Gastroesophageal sphincter (tissue), 4 donors: Measurements from ENCODE around the gene RNF11. TPM values are rescaled to one million over a fixed set of nuclear protein-coding genes. Genes with fewer than 3 reads are reported as not detected.

Source experiments
- ATAC-seq: fragments of 150-250 bp; one replicate; pipeline ENCODE4 v1.9.1; 2016; ENCODE audit warnings: mild to moderate bottlenecking, moderate library complexity
- H3K27ac ChIP-seq, 4 donors: fragments of 200-600 bp; sonication (generic) in 3 of 4; 1 replicate in 3 of 4; 2 replicates in 1 of 4; pipeline ENCODE4 v1.5.1; 2016 to 2019
- H3K27me3 ChIP-seq: fragments of 200-600 bp; sonication (generic); one replicate; pipeline ENCODE4 v1.5.1; 2019
- H3K36me3 ChIP-seq, 2 donors: fragments of 200-600 bp; sonication (generic); one replicate each; pipeline ENCODE4 v1.5.1; 2019; ENCODE audit warnings: control low read depth in 1 of 2
- H3K4me1 ChIP-seq, 3 donors: fragments of 200-600 bp; sonication (generic); 1 replicate in 2 of 3; 2 replicates in 1 of 3; pipeline ENCODE4 v1.5.1; 2016 to 2019; ENCODE audit warnings: control low read depth in 2 of 3
- H3K4me3 ChIP-seq, 2 donors: fragments of 200-600 bp; sonication (generic); one replicate each; pipeline ENCODE4 v1.5.1; 2019; ENCODE audit warnings: mild to moderate bottlenecking in 1 of 2, moderate library complexity in 1 of 2
- H3K9me3 ChIP-seq, 3 donors: fragments of 200-600 bp; sonication (generic); one replicate each; pipeline ENCODE4 v1.5.1; 2017 to 2019; ENCODE audit warnings: control low read depth in 2 of 3
- CTCF ChIP-seq, 4 experiments: fragments of 200-600 bp in 2 of 4; fragments of 450-650 bp in 2 of 4; sonication (generic) in 1 of 4; IDR thresholded peaks; one replicate each; pipeline ENCODE4 v1.5.1; 2017 to 2019; ENCODE audit warnings: antibody characterized with exemption in 4 of 4, mild to moderate bottlenecking in 2 of 4, moderate library complexity in 2 of 4
- EP300 ChIP-seq: sonication (generic); formaldehyde crosslinking; IDR thresholded peaks from one replicate; pipeline ENCODE4 v1.6.1; 2017; ENCODE audit warnings: antibody characterized with exemption, mild to moderate bottlenecking
- POLR2A ChIP-seq, 2 donors: fragments of 450-650 bp; IDR thresholded peaks; one replicate each; pipeline ENCODE4 v1.6.1; 2017; ENCODE audit warnings: antibody characterized with exemption in 2 of 2, mild to moderate bottlenecking in 2 of 2, moderate library complexity in 1 of 2
- POLR2AphosphoS5 ChIP-seq: sonication (generic); formaldehyde crosslinking; IDR thresholded peaks from one replicate; pipeline ENCODE4 v1.6.1; 2017; ENCODE audit warnings: antibody characterized with exemption
- WGBS, 2 donors: methylation state at CpG; one replicate each; pipeline ENCODE4 v1.1.5; 2018; ENCODE audit warnings: low coverage in 1 of 2; 5-methylcytosine and 5-hydroxymethylcytosine counted together
- total RNA-seq, 4 donors: library from RNA; depleted of rRNA; stranded (reverse); fragments of >200 nt; gene quantifications; one replicate each; pipeline ENCODE4 v1.1.0, GENCODE V29; 2016

Gene RNF11
- total RNA-seq, 4 donors from 2014 or later: 96.7 to 156 (median 118) TPM

GRCh38 chr1:51295926-51296325 lies 59.9 kb downstream of the RNF11 start:
- TF ChIP-seq POLR2AphosphoS5 (no peak), CTCF (IDR thresholded peaks at IDR 0.05) (no peak), POLR2A (IDR thresholded peaks at IDR 0.05) (no peak), EP300 (no peak)
- no peak overlapping the region for H3K4me3 ChIP-seq
- H3K36me3 ChIP-seq: no peaks in the 10 kb centered on the region
- H3K9me3 ChIP-seq: no peaks in the 10 kb centered on the region
- H3K27me3 ChIP-seq: peaks cover 5% of the 10 kb centered on the region
- no peak overlapping the region for H3K27ac ChIP-seq
- no peak for ATAC-seq
- H3K4me1 ChIP-seq: peaks cover 0 to 17% (median 9%) of the 10 kb centered on the region in 3 donors
- 85% methylated on average over 9 of the region's 17 CpGs; no CpG with 5 or more reads in 1 of the 2 donors for WGBS, 2 donors

GRCh38 chr1:51296383-51297357 lies 60.6 kb downstream of the RNF11 start:
- H3K27me3 ChIP-seq: peaks cover 6% of the 10 kb centered on the region
- H3K36me3 ChIP-seq: no peaks in the 10 kb centered on the region
- ATAC-seq: peak; percentile 81
- TF ChIP-seq CTCF (IDR thresholded peaks at IDR 0.05) (peak in 3 of 4 experiments; percentile 83 to 97 (median 87)), POLR2AphosphoS5 (no peak)
- H3K4me3 ChIP-seq: peak overlapping the region; percentile 33 to 53
- no peaks in the 10 kb centered on the region for H3K9me3 ChIP-seq
- peaks cover 0 to 17% (median 9%) of the 10 kb centered on the region in 3 donors for H3K4me1 ChIP-seq
- H3K27ac ChIP-seq: peak overlapping the region in 1 of 4 donors; percentile 55
- 23% methylated on average over 13 of the region's 33 CpGs; no CpG with 5 or more reads in 1 of the 2 donors for WGBS, 2 donors

- ATAC-seq: no peak
- peak overlapping the region in 1 of 4 donors; percentile 55 for H3K27ac ChIP-seq
- H3K4me3 ChIP-seq: peak overlapping the region in 1 of 2 donors; percentile 53
- no peaks in the 10 kb centered on the region for H3K9me3 ChIP-seq
- TF ChIP-seq CTCF (IDR thresholded peaks at IDR 0.05): no peak
- TF ChIP-seq POLR2A (IDR thresholded peaks at IDR 0.05): no peak
- TF ChIP-seq EP300: no peak
- TF ChIP-seq POLR2AphosphoS5: no peak
- peaks cover 14% of the 10 kb centered on the region for H3K27me3 ChIP-seq
- 80 to 83% methylated on average over 13 to 15 of the region's 25 CpGs for WGBS, 2 donors
- H3K36me3 ChIP-seq: no peaks in the 10 kb centered on the region
- H3K4me1 ChIP-seq: peaks cover 0 to 17% (median 9%) of the 10 kb centered on the region in 3 donors
Measured at GRCh38 chr1:51297401-51298321, 61.6 kb downstream of the RNF11 start.

GRCh38 chr1:51298322-51298705 lies 62.2 kb downstream of the RNF11 start:
- no peaks in the 10 kb centered on the region for H3K9me3 ChIP-seq

More at GRCh38 chr1:51298322-51298705, 62.2 kb downstream of the RNF11 start:
- ATAC-seq: no peak
- Histone ChIP-seq H3K4me3 (no peak overlapping the region), H3K27ac (no peak overlapping the region), H3K36me3 (no peaks in the 10 kb centered on the region), H3K27me3 (peaks cover 14% of the 10 kb centered on the region), H3K4me1 (peaks cover 0 to 17% (median 9%) of the 10 kb centered on the region in 3 donors)
- WGBS, 2 donors: 86 to 100% methylated on average over 1 to 4 of the region's 4 CpGs
- no peak for TF ChIP-seq POLR2AphosphoS5
- TF ChIP-seq CTCF (IDR thresholded peaks at IDR 0.05): no peak
- TF ChIP-seq EP300: no peak
- no peak for TF ChIP-seq POLR2A (IDR thresholded peaks at IDR 0.05)
